Measurements from ENCODE around the gene CEACAM6.
"Not testable (repeated sequence)": the region's sequence is repeated elsewhere in the genome, so short reads cannot be mapped to it uniquely, and the experiment has no call there.

Gene CEACAM6

DNA sequence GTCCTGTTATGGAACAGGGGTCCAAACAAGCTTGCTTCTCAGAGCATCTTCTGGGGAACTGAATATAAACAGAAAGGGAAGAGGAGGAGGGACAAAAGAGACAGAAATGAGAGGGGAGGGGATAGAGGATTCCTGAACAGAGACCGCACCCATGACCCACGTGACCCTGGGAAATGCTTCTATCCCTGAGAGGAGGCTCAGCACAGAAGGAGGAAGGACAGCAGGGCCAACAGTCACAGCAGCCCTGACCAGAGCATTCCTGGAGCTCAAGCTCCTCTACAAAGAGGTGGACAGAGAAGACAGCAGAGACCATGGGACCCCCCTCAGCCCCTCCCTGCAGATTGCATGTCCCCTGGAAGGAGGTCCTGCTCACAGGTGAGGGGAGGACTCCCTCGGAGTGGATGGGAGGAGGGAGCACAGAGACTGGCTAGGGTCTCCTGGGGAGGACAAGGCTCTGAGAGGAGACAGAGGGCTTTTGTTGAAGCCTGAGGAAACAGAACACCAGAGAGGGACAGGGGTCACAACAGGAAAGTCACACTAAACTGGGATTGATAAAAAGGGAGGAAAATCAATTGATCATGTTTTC is at the start of gene CEACAM6:
TSS of gene CEACAM6 (plus strand) at position 203 of the 586 bp plus-strand sequence. CDS start at position 312, 109 bp downstream.
- in situ Hi-C loops (cut with MboI; ENCODE audit: low sequenced_read_pairs) = no loop called here

- in situ Hi-C loops (cut with MboI; ENCODE audit: low sequenced_read_pairs) = no loop called here
These were observed 48.4 kb upstream of the CEACAM6 start for GRCh38 chr19:41706741-41707501.

GRCh38 chr19:41707502-41707812 is 47.9 kb upstream of the CEACAM6 start:
- in situ Hi-C loops (cut with MboI; ENCODE audit: low sequenced_read_pairs) = no loop called here

- in situ Hi-C loops (cut with MboI; ENCODE audit: low sequenced_read_pairs) = no loop called here
These were observed 47.4 kb upstream of the CEACAM6 start for GRCh38 chr19:41707871-41708371.

GRCh38 chr19:41708481-41708880 is 46.8 kb upstream of the CEACAM6 start, which contains the start of gene CEACAM5:
Gene CEACAM5, plus strand, starts transcription at chr19:41708626. Its CDS starts 106 bp downstream, at chr19:41708732.
- in situ Hi-C loops (cut with MboI; ENCODE audit: low sequenced_read_pairs) = no loop called here

- in situ Hi-C loops (cut with MboI; ENCODE audit: low sequenced_read_pairs) = not testable (repeated sequence)
These were observed 45.8 kb upstream of the CEACAM6 start for GRCh38 chr19:41709516-41709915.

DNA sequence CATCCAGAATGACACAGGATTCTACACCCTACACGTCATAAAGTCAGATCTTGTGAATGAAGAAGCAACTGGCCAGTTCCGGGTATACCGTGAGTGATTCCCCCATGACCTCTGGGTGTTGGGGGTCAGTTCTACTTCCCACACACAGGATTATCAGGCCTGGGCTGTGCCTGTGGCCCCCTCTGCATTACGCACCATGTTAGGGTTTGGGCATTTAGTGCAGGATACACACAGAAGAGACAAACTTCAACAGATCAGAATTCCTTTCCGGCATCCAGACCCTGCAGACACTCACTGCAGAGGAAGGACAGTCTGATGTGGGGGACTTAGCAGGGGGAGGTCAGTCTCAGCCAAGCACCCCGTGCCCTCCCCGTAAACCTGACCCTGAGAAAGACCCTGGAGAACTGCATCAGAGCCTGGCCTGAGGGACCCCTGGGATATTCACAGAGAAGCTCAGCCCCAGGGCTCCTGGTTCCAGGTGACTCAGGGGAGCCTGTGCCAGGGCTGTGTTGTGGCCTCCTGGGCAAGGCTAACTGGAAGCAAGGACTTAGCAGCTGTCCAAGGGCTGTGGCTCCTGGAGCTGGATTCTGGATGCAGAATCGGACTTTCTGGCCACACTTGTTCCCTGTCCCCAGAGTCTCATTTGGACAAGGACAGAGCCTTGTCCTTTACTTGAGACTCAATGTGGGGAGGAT is 45.2 kb upstream of the CEACAM6 start:
- in situ Hi-C loops (cut with MboI; ENCODE audit: low sequenced_read_pairs) = no loop called here

- in situ Hi-C loops (cut with MboI; ENCODE audit: low sequenced_read_pairs) = no loop called here
These were observed 43.7 kb upstream of the CEACAM6 start for GRCh38 chr19:41711376-41712261.

- in situ Hi-C loops (cut with MboI; ENCODE audit: low sequenced_read_pairs) = no loop called here
These were observed 40.7 kb upstream of the CEACAM6 start for GRCh38 chr19:41714598-41714997.

GRCh38 chr19:41718761-41719160 is 36.6 kb upstream of the CEACAM6 start:
- in situ Hi-C loops (cut with MboI; ENCODE audit: low sequenced_read_pairs) = no loop called here

DNA sequence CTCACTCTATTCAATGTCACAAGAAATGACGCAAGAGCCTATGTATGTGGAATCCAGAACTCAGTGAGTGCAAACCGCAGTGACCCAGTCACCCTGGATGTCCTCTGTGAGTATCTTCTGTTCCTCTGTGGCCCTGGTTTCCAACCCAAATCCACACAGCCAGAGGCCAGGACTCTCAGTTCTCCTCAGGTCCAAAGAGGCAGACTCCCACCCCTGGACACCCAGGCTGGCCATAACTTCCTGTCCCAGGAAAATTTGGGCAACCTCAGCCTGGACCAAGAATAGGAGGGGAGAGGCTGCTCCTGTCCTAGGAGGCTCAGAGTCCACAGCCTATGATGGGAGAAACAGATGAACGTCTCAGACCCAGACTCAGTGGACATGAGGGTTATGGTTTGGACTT is 35.2 kb upstream of the CEACAM6 start:
- in situ Hi-C loops (cut with MboI; ENCODE audit: low sequenced_read_pairs) = no loop called here

GRCh38 chr19:41726493-41726892 is 28.8 kb upstream of the CEACAM6 start:
- in situ Hi-C loops (cut with MboI; ENCODE audit: low sequenced_read_pairs) = no loop called here

DNA sequence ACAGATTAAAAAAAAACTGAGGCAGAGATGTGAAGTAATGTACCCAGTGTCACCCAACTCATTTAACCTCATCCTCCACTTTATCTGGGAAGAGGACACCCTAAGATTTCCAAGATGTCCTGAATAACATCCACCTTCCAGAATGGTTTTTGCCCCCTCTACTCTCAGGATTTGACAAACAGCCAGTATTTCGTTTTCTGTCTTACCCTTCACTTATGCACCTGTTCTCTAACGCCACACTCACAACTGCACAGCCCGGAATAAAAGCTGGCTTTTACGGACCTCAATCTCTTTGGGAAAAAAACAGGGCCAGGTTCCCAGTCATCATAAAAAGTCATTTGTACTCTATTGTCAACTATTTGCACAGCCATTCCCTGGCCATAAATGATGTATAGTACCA is 21.2 kb upstream of the CEACAM6 start:
- in situ Hi-C loops (cut with MboI; ENCODE audit: low sequenced_read_pairs) = no loop called here

DNA sequence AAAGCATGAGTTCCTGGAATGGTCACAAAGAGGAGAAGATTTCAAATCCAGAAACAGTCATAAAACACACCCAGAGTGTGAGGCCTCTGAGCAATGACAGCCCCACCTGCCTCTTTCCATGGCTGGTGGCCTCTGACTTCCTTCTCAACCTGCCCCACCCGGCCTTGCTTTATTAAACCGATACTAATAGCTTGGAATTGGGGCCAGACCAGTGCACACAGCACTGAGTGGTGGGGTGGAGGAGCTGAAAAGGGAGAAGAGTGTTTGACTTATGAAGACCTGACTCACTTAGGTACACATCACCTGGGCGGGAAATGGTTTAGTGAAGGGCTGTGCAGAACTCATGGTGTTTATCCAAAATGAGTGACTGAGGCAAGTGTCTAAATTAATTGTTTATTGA is 20.7 kb upstream of the CEACAM6 start:
- in situ Hi-C loops (cut with MboI; ENCODE audit: low sequenced_read_pairs) = no loop called here

- in situ Hi-C loops (cut with MboI; ENCODE audit: low sequenced_read_pairs) = no loop called here
These were observed 20.2 kb upstream of the CEACAM6 start for GRCh38 chr19:41735071-41735600.

DNA sequence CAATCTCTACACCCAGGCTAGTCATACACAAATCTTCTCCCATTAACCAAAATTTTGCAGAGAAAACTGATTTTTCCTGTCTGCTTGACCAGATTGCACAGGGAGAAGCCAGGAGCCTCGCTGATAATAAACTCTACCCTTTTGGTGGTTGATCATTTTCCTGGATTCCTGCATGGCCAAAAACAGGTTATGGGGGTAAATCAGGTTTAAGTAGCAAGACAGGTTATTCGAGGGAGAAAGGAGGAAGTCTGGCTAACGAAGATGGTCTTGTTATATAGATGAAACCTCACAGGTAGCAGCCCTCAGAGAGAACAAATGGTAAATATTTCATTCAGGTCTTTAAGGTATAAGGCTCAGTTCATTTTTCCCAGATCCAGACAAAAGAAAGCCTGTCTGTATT is 16.0 kb upstream of the CEACAM6 start:
- in situ Hi-C loops (cut with MboI; ENCODE audit: low sequenced_read_pairs) = no loop called here

GRCh38 chr19:41740415-41741243 is 14.7 kb upstream of the CEACAM6 start:
- in situ Hi-C loops (cut with MboI; ENCODE audit: low sequenced_read_pairs) = no loop called here

- in situ Hi-C loops (cut with MboI; ENCODE audit: low sequenced_read_pairs) = no loop called here
These were observed 14.1 kb upstream of the CEACAM6 start for GRCh38 chr19:41741244-41741554.

- in situ Hi-C loops (cut with MboI; ENCODE audit: low sequenced_read_pairs) = no loop called here
These were observed 10.5 kb upstream of the CEACAM6 start for GRCh38 chr19:41744850-41745249.

GRCh38 chr19:41745756-41746155 is 9.6 kb upstream of the CEACAM6 start:
- in situ Hi-C loops (cut with MboI; ENCODE audit: low sequenced_read_pairs) = no loop called here
